Activated CD8-positive, alpha-beta T cell treated with anti-CD3 and anti-CD28 coated beads for 36 hours (primary cell): ENCODE results near the gene MKNK1. TPM values are rescaled to one million over a fixed set of nuclear protein-coding genes. Genes with fewer than 3 reads are reported as not detected.

Experiments
- ATAC-seq: fragments of 200-7000 bp; cut with Tn5 transposase; one replicate; pipeline ENCODE4 v1.10.0; 2021; ENCODE audit warnings: mild to moderate bottlenecking, moderate library complexity
- CTCF ChIA-PET: fragments of 350-600 bp; sonication (Branson Sonifier 250); formaldehyde crosslinking; loops from one replicate; lab custom pipeline; 2021; ENCODE audit warnings: antibody characterized with exemption; lab: Charles Lee
- POLR2A ChIA-PET: fragments of 350-600 bp; sonication (Branson Sonifier 250); formaldehyde crosslinking; loops from one replicate; lab custom pipeline; 2021; ENCODE audit warnings: antibody characterized with exemption; lab: Charles Lee
- DNase-seq: peaks from one replicate; pipeline ENCODE4 v3.0.0-alpha.2; 2020
- H3K27ac Mint-ChIP-seq: one replicate; pipeline ENCODE4 v1.8.0; 2021; ENCODE audit warnings: mild to moderate bottlenecking, mixed read lengths
- H3K27me3 Mint-ChIP-seq: one replicate; pipeline ENCODE4 v1.8.0; 2021; ENCODE audit warnings: mixed read lengths
- H3K36me3 Mint-ChIP-seq: one replicate; pipeline ENCODE4 v1.8.0; 2021; ENCODE audit warnings: low read depth, mixed read lengths
- H3K4me1 Mint-ChIP-seq: one replicate; pipeline ENCODE4 v1.8.0; 2021; ENCODE audit warnings: low read depth, mixed read lengths
- H3K4me3 Mint-ChIP-seq: one replicate; pipeline ENCODE4 v1.8.0; 2021; ENCODE audit warnings: mild to moderate bottlenecking, moderate library complexity, mixed read lengths
- H3K9me3 Mint-ChIP-seq: one replicate; pipeline ENCODE4 v1.8.0; 2021; ENCODE audit warnings: mixed read lengths
- intact Hi-C: fragments of 100-400 bp; cut with micrococcal nuclease; formaldehyde crosslinking; loops from one replicate; pipeline ENCODE4 v1.10.0; 2022
- total RNA-seq, 2 experiments: library from RNA; stranded (reverse); gene quantifications; one replicate each; pipeline ENCODE4 v1.2.3, GENCODE V29; 2021
- TF ChIP-seq, protein P1 (sequence below): fragments of 200-600 bp; IDR thresholded peaks from one replicate; pipeline ENCODE4 v1.8.0; 2022; ENCODE audit warnings: antibody characterized with exemption, mild to moderate bottlenecking

Gene MKNK1
- total RNA-seq, 2 experiments from 2014 or later: 31.1 to 35.5 TPM

DNA sequence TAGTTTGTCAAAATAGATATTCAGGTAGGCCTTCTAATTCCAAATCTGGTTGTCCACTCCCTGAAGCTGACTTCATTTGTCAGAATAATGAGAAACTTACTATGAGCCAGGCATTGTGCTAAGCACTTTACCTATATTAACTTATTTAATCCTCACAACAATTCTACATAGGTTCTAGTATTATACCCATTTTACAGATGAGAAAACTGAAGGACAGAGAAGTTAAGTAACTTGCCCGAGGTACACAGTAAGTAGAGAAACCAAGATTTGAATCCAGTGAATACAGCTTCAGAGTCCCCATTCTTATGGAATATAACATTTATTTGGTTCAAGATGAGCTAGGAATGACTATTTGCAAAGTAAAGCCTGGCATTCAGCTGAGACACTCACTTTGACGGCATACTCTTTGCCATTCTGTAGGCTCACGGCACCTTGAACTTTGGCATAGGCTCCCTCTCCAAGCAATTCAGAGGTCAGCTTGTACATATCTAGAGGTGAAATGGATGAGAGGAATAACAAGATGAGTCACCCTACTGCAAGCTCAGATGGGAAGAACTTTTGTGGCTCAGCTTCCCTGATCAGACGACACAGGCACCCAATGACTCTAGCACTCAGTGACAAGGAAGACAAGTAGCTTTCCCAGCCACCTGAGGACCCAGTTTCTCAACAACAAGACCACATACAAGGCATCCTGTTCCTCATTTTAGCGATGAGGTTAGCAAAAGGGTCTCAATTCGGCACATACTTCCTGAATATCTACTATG, 23.7 kb downstream of the MKNK1 start:
- H3K27me3 Mint-ChIP-seq: no peaks in the 10 kb centered on the region
- H3K4me1 Mint-ChIP-seq: peaks cover 31% of the 10 kb centered on the region
- TF ChIP-seq, protein P1, sequence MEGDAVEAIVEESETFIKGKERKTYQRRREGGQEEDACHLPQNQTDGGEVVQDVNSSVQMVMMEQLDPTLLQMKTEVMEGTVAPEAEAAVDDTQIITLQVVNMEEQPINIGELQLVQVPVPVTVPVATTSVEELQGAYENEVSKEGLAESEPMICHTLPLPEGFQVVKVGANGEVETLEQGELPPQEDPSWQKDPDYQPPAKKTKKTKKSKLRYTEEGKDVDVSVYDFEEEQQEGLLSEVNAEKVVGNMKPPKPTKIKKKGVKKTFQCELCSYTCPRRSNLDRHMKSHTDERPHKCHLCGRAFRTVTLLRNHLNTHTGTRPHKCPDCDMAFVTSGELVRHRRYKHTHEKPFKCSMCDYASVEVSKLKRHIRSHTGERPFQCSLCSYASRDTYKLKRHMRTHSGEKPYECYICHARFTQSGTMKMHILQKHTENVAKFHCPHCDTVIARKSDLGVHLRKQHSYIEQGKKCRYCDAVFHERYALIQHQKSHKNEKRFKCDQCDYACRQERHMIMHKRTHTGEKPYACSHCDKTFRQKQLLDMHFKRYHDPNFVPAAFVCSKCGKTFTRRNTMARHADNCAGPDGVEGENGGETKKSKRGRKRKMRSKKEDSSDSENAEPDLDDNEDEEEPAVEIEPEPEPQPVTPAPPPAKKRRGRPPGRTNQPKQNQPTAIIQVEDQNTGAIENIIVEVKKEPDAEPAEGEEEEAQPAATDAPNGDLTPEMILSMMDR: no peak
- ChIA-PET CTCF (interaction anchor here (1.5 to 1.8 kb wide), 2 partner anchors 15 to 133 kb away, joined by 4 to 6 read pairs; no protein-coding TSS in a partner anchor), POLR2A (no interaction called here)
- no peak for DNase-seq
- intact Hi-C loops: no loop called here
- H3K9me3 Mint-ChIP-seq: no peaks in the 10 kb centered on the region
- H3K36me3 Mint-ChIP-seq: peaks cover 40% of the 10 kb centered on the region
- ATAC-seq: no peak
- no peak overlapping the region for H3K4me3 Mint-ChIP-seq
- peak overlapping the region; percentile 97 for H3K27ac Mint-ChIP-seq

DNA sequence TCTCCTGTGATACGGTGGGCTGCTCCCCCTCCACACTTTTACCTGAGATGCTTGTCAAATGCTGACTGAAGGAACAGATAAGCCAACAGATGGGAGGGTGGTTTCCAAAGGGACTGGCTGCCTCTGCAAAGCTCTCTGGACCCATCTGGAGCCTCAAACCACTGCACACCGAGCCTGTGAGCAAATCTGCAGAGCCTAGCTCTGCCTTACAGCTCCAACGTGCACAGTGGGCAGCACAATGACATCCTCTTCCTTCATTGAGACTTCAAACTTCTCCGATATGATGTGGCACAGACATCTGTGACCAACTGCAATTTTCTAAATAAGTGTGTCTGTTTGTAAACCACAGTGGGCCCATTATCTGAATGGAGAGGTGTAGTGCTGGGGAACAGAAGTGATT, 26.4 kb downstream of the MKNK1 start:
- H3K9me3 Mint-ChIP-seq: no peaks in the 10 kb centered on the region
- ChIA-PET CTCF (no interaction called here), POLR2A (no interaction called here)
- DNase-seq (no peak), ATAC-seq (no peak)
- peaks cover 33% of the 10 kb centered on the region for H3K36me3 Mint-ChIP-seq
- TF ChIP-seq, protein P1: no peak
- peaks cover 22% of the 10 kb centered on the region for H3K4me1 Mint-ChIP-seq
- H3K4me3 Mint-ChIP-seq: no peak overlapping the region
- intact Hi-C loops: no loop called here
- no peak overlapping the region for H3K27ac Mint-ChIP-seq
- no peaks in the 10 kb centered on the region for H3K27me3 Mint-ChIP-seq

DNA sequence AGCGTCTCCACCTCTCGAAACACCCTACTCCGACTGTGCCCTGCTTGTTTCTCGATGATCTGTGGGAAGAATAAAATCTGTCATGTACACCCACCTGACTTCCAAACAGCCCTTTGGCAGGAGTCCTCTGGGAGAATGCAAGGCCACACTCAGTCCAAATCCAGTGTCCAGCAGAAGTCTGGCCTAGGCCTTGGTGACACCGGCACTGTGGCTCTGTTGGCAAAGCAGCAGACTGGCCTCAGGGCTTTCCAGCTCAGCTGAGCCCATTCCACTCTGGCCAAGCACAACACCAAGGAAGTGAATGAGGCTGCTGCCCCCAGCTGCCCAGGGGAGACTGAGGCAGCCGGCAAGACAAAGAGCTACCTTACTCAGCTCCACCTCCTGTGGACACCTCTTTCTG, 27.5 kb downstream of the MKNK1 start:
- CTCF ChIA-PET: interaction anchor here (1.1 kb wide), 1 partner anchor 13 kb away, joined by 3 read pairs; no protein-coding TSS in a partner anchor
- Mint-ChIP-seq H3K36me3 (peaks cover 28% of the 10 kb centered on the region), H3K4me1 (peaks cover 11% of the 10 kb centered on the region), H3K27ac (no peak overlapping the region), H3K4me3 (no peak overlapping the region), H3K27me3 (no peaks in the 10 kb centered on the region), H3K9me3 (no peaks in the 10 kb centered on the region)
- TF ChIP-seq, protein P1: no peak
- ATAC-seq: no peak
- no peak for DNase-seq
- POLR2A ChIA-PET: no interaction called here
- intact Hi-C loops: no loop called here

- H3K27me3 Mint-ChIP-seq: no peaks in the 10 kb centered on the region
- ChIA-PET POLR2A (no interaction called here), CTCF (interaction anchor here (1.1 kb wide), 1 partner anchor 14 kb away, joined by 3 read pairs; no protein-coding TSS in a partner anchor)
- H3K36me3 Mint-ChIP-seq: peaks cover 25% of the 10 kb centered on the region
- ATAC-seq (no peak), DNase-seq (no peak)
- peaks cover 7% of the 10 kb centered on the region for H3K4me1 Mint-ChIP-seq
- intact Hi-C loops: no loop called here
- no peak overlapping the region for H3K4me3 Mint-ChIP-seq
- H3K9me3 Mint-ChIP-seq: no peaks in the 10 kb centered on the region
- TF ChIP-seq, protein P1: no peak
- no peak overlapping the region for H3K27ac Mint-ChIP-seq
Observed at GRCh38 chr1:46575778-46576177, 28.3 kb downstream of the MKNK1 start.

DNA sequence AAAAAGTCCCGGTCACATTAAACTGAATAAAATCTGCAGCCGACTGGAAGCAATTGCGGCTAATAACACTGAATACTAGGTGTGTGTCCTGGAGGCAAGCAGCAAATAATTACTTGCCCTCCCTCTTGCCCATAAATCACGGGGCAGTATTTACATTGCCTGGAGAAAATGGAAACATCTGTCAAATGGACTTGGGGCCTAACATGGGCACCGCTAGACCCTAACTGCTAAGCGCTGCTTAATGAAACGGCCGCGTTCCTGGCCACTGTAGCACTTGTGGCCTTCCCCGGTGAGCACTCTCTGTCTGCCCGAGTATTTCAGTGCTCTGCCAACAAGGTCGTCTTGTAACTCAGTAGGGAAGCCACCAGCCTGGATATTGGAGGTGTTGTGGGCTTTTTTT, 28.8 kb downstream of the MKNK1 start:
- no peaks in the 10 kb centered on the region for H3K9me3 Mint-ChIP-seq
- no peak for DNase-seq
- POLR2A ChIA-PET: no interaction called here
- intact Hi-C loops: no loop called here
- H3K4me3 Mint-ChIP-seq: no peak overlapping the region
- H3K36me3 Mint-ChIP-seq: peaks cover 20% of the 10 kb centered on the region
- H3K27ac Mint-ChIP-seq: no peak overlapping the region
- TF ChIP-seq, protein P1: no peak
- peaks cover 2% of the 10 kb centered on the region for H3K4me1 Mint-ChIP-seq
- ATAC-seq: no peak
- H3K27me3 Mint-ChIP-seq: no peaks in the 10 kb centered on the region
- CTCF ChIA-PET: interaction anchor here (1.1 to 1.2 kb wide), 2 partner anchors 14 to 42 kb away, joined by 3 read pairs; no protein-coding TSS in a partner anchor
